Measurements from ENCODE around the gene ITM2A.

- TF ChIP-seq POLR2AphosphoS5 (IDR thresholded peaks at IDR 0.05; ENCODE audit: low read depth, low read length) (no peak), REST (IDR thresholded peaks at IDR 0.05; ENCODE audit: insufficient read depth in 1 of 2, low read depth in 2 of 2, low read length in 2 of 2) (no peak), SIN3A (IDR thresholded peaks at IDR 0.05; ENCODE audit: borderline replicate concordance, insufficient read depth, low read length) (no peak), FOXP2 (optimal IDR thresholded peaks at IDR 0.05; ENCODE audit: borderline replicate concordance, extremely low read depth, extremely low read length, insufficient read depth) (no peak)
These were observed 2.8 kb downstream of the ITM2A start for GRCh38 chrX:79364306-79364705.

Measured in PFSK-1 (cell line).